Keratinocyte (primary cell): ENCODE measurements around the gene STX18.

Experiments used
- EZH2 ChIP-seq: IDR thresholded peaks from one replicate; pipeline ENCODE4 v1.6.1; 2012; ENCODE audit warnings: inconsistent platforms, mild to moderate bottlenecking, low read length, moderate library complexity
- TF ChIP-seq, protein P1 (sequence below), 3 experiments: IDR thresholded peaks in 1 of 3; conservative IDR thresholded peaks in 1 of 3; optimal IDR thresholded peaks in 1 of 3; 2 replicates in 2 of 3; 3 replicates in 1 of 3; pipeline versions ENCODE3 to v1.5.1; 2011; ENCODE audit warnings: low read length in 3 of 3, mild to moderate bottlenecking in 3 of 3, moderate library complexity in 2 of 3, control low read depth in 1 of 3, inconsistent platforms in 1 of 3; ENCODE audit not compliant: insufficient read depth in 2 of 3; ENCODE audit errors: extremely low read depth in 1 of 3

DNA sequence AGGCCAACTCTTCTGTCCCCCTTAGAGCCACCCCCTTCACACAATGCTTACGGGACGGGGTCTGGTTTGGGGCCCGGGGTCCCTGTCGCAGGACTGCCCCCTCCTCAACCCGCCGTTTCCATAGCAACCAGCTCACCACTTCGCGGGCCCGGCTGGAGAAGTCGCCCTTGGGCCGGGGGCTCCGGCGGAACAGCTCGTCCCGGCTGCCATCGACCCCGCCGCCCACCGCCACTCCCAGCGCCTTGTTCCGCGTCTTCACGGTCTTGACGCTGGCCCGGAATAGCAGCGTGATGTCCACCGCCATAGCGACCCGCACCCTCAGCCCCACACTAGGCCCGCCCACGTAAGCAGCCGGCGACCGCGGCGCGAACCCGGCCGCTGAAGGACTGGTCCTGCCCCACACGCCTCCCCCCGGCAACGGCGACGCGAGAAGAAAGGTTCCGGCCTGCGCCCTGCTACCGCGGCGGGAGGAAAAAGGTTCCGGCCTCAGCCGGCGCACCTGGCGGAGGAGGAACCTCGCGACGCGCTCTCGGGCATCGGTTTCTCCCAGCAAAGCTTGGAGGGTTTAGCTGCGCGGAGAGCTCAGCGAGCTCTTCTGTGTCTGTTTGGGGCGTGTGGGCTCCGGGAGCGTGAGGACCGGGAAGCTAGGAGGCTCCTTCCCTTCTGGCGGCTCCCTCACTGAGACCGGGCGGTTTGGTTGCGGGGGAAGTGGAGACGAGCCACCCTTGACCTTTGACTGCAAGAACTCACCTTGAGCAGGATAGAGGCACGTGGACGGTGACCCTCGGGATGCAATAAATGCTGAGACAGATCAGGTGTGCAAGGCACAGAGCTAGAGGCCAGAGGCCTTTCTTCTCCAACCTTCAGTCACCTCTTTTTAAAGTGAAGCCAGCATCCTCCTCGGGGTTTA, at the start of gene STX18:
- TF ChIP-seq EZH2: no peak
- TF ChIP-seq, protein P1, sequence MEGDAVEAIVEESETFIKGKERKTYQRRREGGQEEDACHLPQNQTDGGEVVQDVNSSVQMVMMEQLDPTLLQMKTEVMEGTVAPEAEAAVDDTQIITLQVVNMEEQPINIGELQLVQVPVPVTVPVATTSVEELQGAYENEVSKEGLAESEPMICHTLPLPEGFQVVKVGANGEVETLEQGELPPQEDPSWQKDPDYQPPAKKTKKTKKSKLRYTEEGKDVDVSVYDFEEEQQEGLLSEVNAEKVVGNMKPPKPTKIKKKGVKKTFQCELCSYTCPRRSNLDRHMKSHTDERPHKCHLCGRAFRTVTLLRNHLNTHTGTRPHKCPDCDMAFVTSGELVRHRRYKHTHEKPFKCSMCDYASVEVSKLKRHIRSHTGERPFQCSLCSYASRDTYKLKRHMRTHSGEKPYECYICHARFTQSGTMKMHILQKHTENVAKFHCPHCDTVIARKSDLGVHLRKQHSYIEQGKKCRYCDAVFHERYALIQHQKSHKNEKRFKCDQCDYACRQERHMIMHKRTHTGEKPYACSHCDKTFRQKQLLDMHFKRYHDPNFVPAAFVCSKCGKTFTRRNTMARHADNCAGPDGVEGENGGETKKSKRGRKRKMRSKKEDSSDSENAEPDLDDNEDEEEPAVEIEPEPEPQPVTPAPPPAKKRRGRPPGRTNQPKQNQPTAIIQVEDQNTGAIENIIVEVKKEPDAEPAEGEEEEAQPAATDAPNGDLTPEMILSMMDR (optimal IDR thresholded peaks at IDR 0.05 in 1 of 3, IDR thresholded peaks at IDR 0.05 in 1 of 3, conservative IDR thresholded peaks at IDR 0.05 in 1 of 3; ENCODE audit: extremely low read depth in 1 of 3, insufficient read depth in 2 of 3, low read length in 3 of 3): no peak
